PFSK-1 (cell line): Measurements from ENCODE around the gene IKZF3.

Experiments
- FOXP2 ChIP-seq: optimal IDR thresholded peaks from 2 replicates; pipeline ENCODE3; 2011; ENCODE audit warnings: borderline replicate concordance, control low read depth, inconsistent platforms; ENCODE audit not compliant: insufficient read depth; ENCODE audit errors: extremely low read length, extremely low read depth
- POLR2AphosphoS5 ChIP-seq: IDR thresholded peaks from 2 replicates; pipeline ENCODE4 v1.6.1; 2012; ENCODE audit warnings: low read depth, mild to moderate bottlenecking, control low read depth, low read length, moderate library complexity
- REST ChIP-seq, 2 experiments: IDR thresholded peaks; 2 replicates each; pipeline versions ENCODE4 v1.6.1 to v1.8.0; 2011 to 2012; ENCODE audit warnings: low read depth in 2 of 2, low read length in 2 of 2, control low read depth in 1 of 2, inconsistent platforms in 1 of 2, mild to moderate bottlenecking in 1 of 2, moderate library complexity in 1 of 2; ENCODE audit not compliant: insufficient read depth in 1 of 2
- SIN3A ChIP-seq: IDR thresholded peaks from 2 replicates; pipeline ENCODE4 v1.6.1; 2012; ENCODE audit warnings: mild to moderate bottlenecking, low read length, moderate library complexity, borderline replicate concordance; ENCODE audit not compliant: insufficient read depth
- TAF1 ChIP-seq: IDR thresholded peaks from 2 replicates; pipeline ENCODE4 v1.6.1; 2012; ENCODE audit warnings: low read length, control low read depth, borderline replicate concordance; ENCODE audit not compliant: insufficient read depth

The IKZF3 gene

GRCh38 chr17:39759204-39759603, 104.9 kb downstream of the IKZF3 start:
- no peak for TF ChIP-seq REST (IDR thresholded peaks at IDR 0.05; ENCODE audit: insufficient read depth in 1 of 2, low read depth in 2 of 2, low read length in 2 of 2)
- no peak for TF ChIP-seq TAF1

- TF ChIP-seq TAF1 (no peak), REST (IDR thresholded peaks at IDR 0.05; ENCODE audit: insufficient read depth in 1 of 2, low read depth in 2 of 2, low read length in 2 of 2) (no peak), FOXP2 (no peak), POLR2AphosphoS5 (no peak), SIN3A (no peak)
Observed at GRCh38 chr17:39757931-39758873, 105.9 kb downstream of the IKZF3 start.

GRCh38 chr17:39757176-39757662, 106.9 kb downstream of the IKZF3 start:
- TF ChIP-seq FOXP2 = no peak
- no peak for TF ChIP-seq SIN3A
- TF ChIP-seq REST (IDR thresholded peaks at IDR 0.05; ENCODE audit: insufficient read depth in 1 of 2, low read depth in 2 of 2, low read length in 2 of 2) = no peak
- no peak for TF ChIP-seq TAF1
- TF ChIP-seq POLR2AphosphoS5 = no peak

- no peak for TF ChIP-seq REST (IDR thresholded peaks at IDR 0.05; ENCODE audit: insufficient read depth in 1 of 2, low read depth in 2 of 2, low read length in 2 of 2)
- TF ChIP-seq SIN3A = no peak
- no peak for TF ChIP-seq TAF1
- TF ChIP-seq POLR2AphosphoS5 = no peak
- TF ChIP-seq FOXP2 = no peak
Observed at GRCh38 chr17:39756380-39757079, 107.6 kb downstream of the IKZF3 start.
